IgD-negative memory B cell (primary cell): ENCODE results near the gene ADGRD1. TPM values are rescaled to one million over a fixed set of nuclear protein-coding genes. Genes with fewer than 3 reads are reported as not detected.

Experiments
- H3K27ac Mint-ChIP-seq, 3 donors: one replicate each; pipeline ENCODE4 v1.8.0; 2020 to 2022; ENCODE audit warnings: mild to moderate bottlenecking in 3 of 3, mixed read lengths in 3 of 3, moderate library complexity in 1 of 3
- H3K27me3 Mint-ChIP-seq: one replicate; pipeline ENCODE4 v1.8.0; 2021; ENCODE audit warnings: mixed read lengths
- H3K36me3 Mint-ChIP-seq: one replicate; pipeline ENCODE4 v1.8.0; 2020; ENCODE audit warnings: mild to moderate bottlenecking, mixed read lengths
- H3K4me1 Mint-ChIP-seq, 3 donors: one replicate each; pipeline ENCODE4 v1.8.0; 2020 to 2022; ENCODE audit warnings: mixed read lengths in 3 of 3, mild to moderate bottlenecking in 1 of 3
- H3K4me3 Mint-ChIP-seq, 4 donors: one replicate each; pipeline ENCODE4 v1.8.0; 2020 to 2022; ENCODE audit warnings: mild to moderate bottlenecking in 4 of 4, mixed read lengths in 4 of 4, moderate library complexity in 3 of 4
- H3K9me3 Mint-ChIP-seq, 3 donors: one replicate each; pipeline ENCODE4 v1.8.0; 2020 to 2021; ENCODE audit warnings: mixed read lengths in 3 of 3, mild to moderate bottlenecking in 1 of 3
- polyA plus RNA-seq: library from polyadenylated mRNA; unstranded; fragments of 300-500 nt; fragmentation: Illumina TruSeq; gene quantifications from one replicate; pipeline ENCODE4 v1.2.3, GENCODE V29; 2021

ADGRD1 gene
- polyA plus RNA-seq, 1 donor from 2014 or later, result 0.50 TPM

DNA sequence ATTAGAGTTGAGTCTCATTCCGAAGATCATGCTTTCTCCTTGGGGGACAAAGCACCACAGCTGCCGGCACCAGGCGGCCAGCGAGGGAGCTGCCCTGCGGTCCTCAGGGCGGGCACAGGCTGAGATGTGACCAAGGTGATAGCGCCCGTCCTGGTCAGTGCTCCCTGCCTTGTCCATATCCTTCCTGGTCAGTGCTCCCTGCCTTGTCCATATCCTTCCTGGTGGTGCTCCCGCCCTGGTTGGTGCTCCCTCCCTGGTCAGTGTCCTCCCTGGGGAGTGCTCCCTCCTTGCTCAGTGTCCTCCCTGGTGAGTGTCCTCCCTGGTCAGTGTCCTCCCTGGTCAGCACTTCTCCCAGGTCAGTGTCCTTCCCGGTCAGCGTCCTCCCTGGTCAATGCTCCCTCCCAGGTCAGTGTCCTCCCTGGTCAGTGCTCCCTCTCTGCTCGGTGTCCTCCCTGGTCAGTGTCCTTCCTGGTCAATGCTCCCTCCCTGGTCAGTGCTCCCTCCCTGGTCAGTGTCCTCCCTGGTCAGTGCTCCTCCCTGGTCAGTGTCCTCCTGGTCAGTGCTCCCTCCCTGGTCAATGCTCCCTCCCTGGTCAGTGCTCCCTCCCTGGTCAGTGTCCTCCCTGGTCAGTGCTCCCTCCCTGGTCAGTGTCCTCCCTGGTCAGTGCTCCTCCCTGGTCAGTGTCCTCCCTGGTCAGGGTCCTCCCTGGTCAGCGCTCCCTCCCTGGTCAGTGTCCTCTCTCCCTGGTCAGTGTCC lies 92.2 kb downstream of the ADGRD1 start:
- Mint-ChIP-seq H3K36me3 (no peaks in the 10 kb centered on the region), H3K27me3 (peaks cover 2% of the 10 kb centered on the region), H3K4me1 (peaks cover 0 to 3% (median 0%) of the 10 kb centered on the region in 3 donors), H3K27ac (no peak overlapping the region), H3K9me3 (no peaks in the 10 kb centered on the region), H3K4me3 (no peak overlapping the region)

DNA sequence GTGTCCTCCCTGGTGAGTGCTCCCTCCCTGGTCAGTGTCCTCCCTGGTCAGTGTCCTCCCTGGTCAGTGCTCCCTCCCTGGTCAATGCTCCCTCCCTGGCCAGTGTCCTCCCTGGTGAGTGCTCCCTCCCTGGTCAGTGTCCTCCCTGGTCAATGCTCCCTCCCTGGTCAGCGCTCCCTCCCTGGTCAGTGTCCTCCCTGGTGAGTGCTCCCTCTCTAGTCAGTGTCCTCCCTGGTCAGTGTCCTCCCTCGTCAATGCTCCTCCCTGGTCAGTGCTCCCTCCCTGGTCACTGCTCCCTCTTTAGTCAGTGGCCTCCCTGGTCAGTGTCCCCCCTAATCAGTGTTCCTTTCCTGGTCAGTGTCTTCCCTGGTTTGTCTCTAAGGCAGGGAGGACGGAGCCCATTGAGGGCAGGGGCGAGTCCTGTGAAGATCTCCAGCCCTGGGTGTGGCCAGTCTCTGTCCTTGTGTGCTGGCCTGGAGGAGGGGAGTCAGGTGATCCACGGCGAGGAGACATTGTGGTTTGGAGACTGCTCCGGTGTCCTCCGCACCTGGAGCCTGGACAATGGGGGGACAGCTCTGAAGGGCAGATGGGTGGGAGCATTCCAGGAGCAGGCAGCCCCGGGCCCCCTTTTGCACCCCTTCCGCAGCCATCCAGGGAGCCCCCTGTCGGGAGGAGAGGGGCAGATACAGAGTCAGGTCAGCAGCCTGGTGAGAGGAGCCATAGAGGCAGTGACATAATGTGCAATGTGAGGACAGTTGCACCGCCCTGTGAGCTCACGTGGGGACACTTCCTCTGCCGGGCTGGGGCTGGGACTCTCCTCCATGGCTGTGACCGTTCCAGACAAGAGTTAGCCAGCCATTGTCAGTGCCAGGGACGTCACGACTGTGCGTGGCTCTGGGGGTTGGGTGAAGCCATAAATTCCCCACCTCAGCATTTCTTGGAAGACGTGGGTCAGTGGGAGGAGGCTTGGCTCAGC lies 93.4 kb downstream of the ADGRD1 start:
- H3K27ac Mint-ChIP-seq, result peak overlapping the region in 1 of 3 donors; percentile 59
- H3K4me3 Mint-ChIP-seq, result peak overlapping the region in 1 of 4 donors; percentile 60
- H3K9me3 Mint-ChIP-seq, result no peaks in the 10 kb centered on the region
- peaks cover 0 to 3% (median 0%) of the 10 kb centered on the region in 3 donors for H3K4me1 Mint-ChIP-seq
- H3K27me3 Mint-ChIP-seq, result peaks cover 2% of the 10 kb centered on the region
- H3K36me3 Mint-ChIP-seq, result no peaks in the 10 kb centered on the region

DNA sequence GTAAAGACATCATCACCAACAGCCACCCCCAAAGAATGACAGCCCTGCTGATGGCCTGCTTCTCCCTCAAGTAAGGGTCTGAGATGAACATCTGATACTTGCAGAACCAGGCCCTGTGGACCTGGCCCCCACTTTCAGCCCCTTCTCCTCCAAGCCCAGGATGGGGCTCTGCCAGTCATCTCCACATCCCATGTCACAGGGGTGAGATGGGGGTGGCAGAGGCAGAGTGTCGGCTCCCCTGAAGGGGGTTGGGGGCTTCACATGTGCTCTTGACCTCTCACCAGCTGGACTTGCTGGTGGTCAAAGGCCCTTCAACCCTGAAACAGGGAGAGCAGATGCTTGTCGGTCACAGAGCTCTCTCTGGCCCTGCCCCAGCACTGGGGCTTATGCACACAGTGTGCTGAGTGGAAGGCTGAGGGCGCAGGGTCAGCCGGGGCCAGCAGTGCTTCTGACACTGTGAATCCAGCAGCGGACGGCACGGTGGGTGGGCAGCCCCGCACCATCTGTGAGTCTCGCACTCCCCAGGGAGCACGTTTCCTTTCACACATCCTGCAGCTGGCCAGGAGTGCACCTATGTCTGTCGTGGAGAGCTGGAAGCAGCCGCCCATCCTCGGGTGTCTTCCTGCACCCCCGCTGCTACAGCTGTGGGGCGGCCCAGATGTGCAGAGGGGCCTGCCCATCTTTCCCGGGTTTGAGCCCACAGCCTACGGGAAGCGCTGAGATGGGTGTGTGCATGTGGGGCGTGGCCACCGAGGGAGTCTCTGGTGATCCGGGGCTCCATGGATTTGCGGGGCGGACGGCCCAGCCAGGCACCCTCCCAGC lies 94.3 kb downstream of the ADGRD1 start:
- Mint-ChIP-seq H3K4me3 (no peak overlapping the region), H3K27me3 (peaks cover 2% of the 10 kb centered on the region), H3K9me3 (no peaks in the 10 kb centered on the region), H3K36me3 (no peaks in the 10 kb centered on the region), H3K4me1 (peaks cover 0 to 3% (median 0%) of the 10 kb centered on the region in 3 donors), H3K27ac (no peak overlapping the region)

DNA sequence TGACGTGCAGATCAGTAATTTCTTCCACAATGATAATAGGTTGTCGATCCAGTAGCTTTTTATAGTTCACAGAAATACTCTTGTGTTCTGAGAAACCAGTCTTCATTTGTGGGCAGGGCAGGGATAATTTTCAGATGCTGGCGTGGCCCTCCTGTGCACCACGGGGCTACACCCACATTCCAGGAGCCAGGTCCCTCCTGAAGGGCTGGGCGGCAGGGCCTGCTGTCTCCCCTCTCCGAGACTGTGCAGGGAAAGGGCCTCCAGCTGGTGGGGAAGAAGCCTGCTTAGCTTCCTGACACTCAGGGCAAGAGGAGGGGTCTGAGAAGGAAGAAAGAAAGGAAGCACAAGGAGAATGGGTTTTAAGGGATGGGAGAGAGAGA lies 94.9 kb downstream of the ADGRD1 start:
- Mint-ChIP-seq H3K27ac (no peak overlapping the region), H3K4me3 (no peak overlapping the region), H3K4me1 (peaks cover 0 to 3% (median 0%) of the 10 kb centered on the region in 3 donors), H3K27me3 (peaks cover 2% of the 10 kb centered on the region), H3K9me3 (no peaks in the 10 kb centered on the region), H3K36me3 (no peaks in the 10 kb centered on the region)

DNA sequence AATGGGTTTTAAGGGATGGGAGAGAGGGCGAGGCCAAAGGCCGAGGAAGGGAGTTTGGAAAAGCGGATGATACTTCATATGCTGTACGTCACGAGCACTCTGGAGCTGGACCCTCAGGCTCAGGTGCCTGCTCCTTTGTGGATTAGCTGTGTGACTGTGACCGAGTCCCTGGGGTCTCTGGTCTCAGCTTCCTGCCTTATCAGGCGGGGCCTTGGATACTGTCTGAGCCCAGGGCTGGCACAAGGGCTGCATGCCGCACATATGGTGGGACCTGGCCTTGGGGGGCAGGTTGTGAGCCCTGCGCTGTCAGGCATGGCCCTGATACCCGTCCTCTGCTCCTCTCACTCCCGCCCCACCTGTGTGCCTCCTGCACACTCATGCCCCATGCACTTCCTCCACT lies 95.3 kb downstream of the ADGRD1 start:
- H3K27me3 Mint-ChIP-seq, result peaks cover 2% of the 10 kb centered on the region
- no peaks in the 10 kb centered on the region for H3K36me3 Mint-ChIP-seq
- no peaks in the 10 kb centered on the region for H3K9me3 Mint-ChIP-seq
- peaks cover 0 to 3% (median 0%) of the 10 kb centered on the region in 3 donors for H3K4me1 Mint-ChIP-seq
- no peak overlapping the region for H3K4me3 Mint-ChIP-seq
- no peak overlapping the region for H3K27ac Mint-ChIP-seq

- H3K36me3 Mint-ChIP-seq, result no peaks in the 10 kb centered on the region
- H3K4me3 Mint-ChIP-seq, result no peak overlapping the region
- H3K27ac Mint-ChIP-seq, result no peak overlapping the region
- peaks cover 0 to 3% (median 0%) of the 10 kb centered on the region in 3 donors for H3K4me1 Mint-ChIP-seq
- H3K9me3 Mint-ChIP-seq, result no peaks in the 10 kb centered on the region
- H3K27me3 Mint-ChIP-seq, result peaks cover 2% of the 10 kb centered on the region
Measured at GRCh38 chr12:131049549-131050339, 96.0 kb downstream of the ADGRD1 start.

DNA sequence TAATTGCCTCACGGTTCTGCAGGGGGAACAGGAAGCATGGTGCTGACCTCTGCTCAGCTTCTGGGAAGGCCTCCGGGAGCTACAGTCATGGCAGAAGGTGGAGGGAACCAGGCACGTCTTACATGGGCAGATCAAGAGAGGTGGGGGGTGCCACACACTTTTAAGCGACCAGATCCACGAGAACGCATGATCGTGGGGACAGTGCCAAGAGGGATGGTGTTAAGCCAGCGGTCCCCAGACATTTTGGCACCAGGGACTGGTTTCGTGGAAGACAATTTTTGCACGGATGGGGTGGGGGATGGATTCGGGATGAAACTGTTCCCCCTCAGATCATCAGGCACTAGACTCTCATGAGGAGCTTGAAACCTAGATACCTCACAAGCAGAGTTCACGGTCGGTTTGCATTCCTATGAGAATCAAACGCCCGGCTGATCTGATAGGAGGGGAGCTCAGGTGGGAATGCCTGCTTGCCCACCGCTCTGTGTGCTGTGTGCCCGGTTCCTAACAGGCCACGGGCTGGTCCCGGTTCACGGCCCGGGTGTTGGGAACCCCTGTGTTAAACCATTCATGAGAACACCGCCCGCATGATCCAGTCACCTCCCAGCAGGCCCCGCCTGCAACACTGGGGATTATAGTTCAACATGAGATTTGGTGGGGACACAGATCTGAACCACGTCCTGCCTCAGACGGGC lies 96.9 kb downstream of the ADGRD1 start:
- no peak overlapping the region for H3K4me3 Mint-ChIP-seq
- H3K4me1 Mint-ChIP-seq, result peaks cover 0 to 3% (median 0%) of the 10 kb centered on the region in 3 donors
- H3K9me3 Mint-ChIP-seq, result no peaks in the 10 kb centered on the region
- peaks cover 5% of the 10 kb centered on the region for H3K27me3 Mint-ChIP-seq
- no peak overlapping the region for H3K27ac Mint-ChIP-seq
- no peaks in the 10 kb centered on the region for H3K36me3 Mint-ChIP-seq

- H3K9me3 Mint-ChIP-seq, result no peaks in the 10 kb centered on the region
- no peak overlapping the region for H3K4me3 Mint-ChIP-seq
- no peak overlapping the region for H3K27ac Mint-ChIP-seq
- H3K36me3 Mint-ChIP-seq, result no peaks in the 10 kb centered on the region
- peaks cover 5% of the 10 kb centered on the region for H3K27me3 Mint-ChIP-seq
- H3K4me1 Mint-ChIP-seq, result peaks cover 0 to 3% (median 0%) of the 10 kb centered on the region in 3 donors
Measured at GRCh38 chr12:131051155-131051473, 97.4 kb downstream of the ADGRD1 start.

- Mint-ChIP-seq H3K4me3 (no peak overlapping the region), H3K27me3 (peaks cover 5% of the 10 kb centered on the region), H3K36me3 (no peaks in the 10 kb centered on the region), H3K27ac (no peak overlapping the region), H3K9me3 (no peaks in the 10 kb centered on the region), H3K4me1 (peaks cover 0 to 3% (median 0%) of the 10 kb centered on the region in 3 donors)
Measured at GRCh38 chr12:131052063-131052781, 98.5 kb downstream of the ADGRD1 start.

DNA sequence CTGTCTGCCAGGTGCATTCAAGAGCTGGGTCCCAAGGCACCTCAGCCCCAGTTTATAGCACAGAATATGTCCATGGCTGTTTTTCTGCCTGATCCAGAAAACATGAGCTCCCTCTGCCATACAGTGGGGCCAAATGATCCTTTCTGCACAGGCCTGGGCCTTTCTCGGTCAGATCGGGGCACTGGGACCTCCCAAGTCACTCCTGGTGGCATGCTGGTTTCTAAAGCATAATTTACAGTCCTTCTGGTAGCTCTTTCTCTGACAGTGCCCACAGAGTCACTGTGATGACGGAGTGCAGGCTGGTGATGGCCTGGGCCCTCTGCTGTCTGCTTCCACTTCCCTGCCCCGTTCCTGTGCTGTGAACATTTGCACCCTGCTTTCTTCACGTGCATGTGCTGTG lies 99.2 kb downstream of the ADGRD1 start:
- H3K36me3 Mint-ChIP-seq, result no peaks in the 10 kb centered on the region
- no peak overlapping the region for H3K4me3 Mint-ChIP-seq
- H3K9me3 Mint-ChIP-seq, result no peaks in the 10 kb centered on the region
- H3K4me1 Mint-ChIP-seq, result no peaks in the 10 kb centered on the region
- H3K27me3 Mint-ChIP-seq, result peaks cover 8% of the 10 kb centered on the region
- no peak overlapping the region for H3K27ac Mint-ChIP-seq

DNA sequence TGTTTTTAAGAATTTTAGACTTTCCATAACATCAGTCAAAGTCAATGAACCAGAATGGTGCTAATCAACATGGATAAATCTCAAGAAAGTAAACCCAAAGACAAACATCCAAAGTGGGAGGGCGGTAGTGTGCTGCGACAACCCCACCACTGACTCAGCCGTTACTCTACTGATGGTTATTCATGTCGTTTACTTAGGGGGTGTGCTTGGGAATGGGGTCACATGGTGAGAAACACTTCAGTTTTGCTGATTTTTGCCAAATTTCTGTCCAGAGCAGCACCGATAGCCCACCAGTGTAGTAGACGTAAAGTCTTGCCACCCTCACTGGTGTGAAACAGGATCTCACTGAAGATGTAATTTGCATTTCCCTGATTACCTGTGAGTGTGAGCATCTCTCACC lies 99.9 kb downstream of the ADGRD1 start:
- H3K36me3 Mint-ChIP-seq, result no peaks in the 10 kb centered on the region
- H3K9me3 Mint-ChIP-seq, result no peaks in the 10 kb centered on the region
- H3K27ac Mint-ChIP-seq, result no peak overlapping the region
- no peaks in the 10 kb centered on the region for H3K4me1 Mint-ChIP-seq
- H3K27me3 Mint-ChIP-seq, result peaks cover 11% of the 10 kb centered on the region
- H3K4me3 Mint-ChIP-seq, result no peak overlapping the region

DNA sequence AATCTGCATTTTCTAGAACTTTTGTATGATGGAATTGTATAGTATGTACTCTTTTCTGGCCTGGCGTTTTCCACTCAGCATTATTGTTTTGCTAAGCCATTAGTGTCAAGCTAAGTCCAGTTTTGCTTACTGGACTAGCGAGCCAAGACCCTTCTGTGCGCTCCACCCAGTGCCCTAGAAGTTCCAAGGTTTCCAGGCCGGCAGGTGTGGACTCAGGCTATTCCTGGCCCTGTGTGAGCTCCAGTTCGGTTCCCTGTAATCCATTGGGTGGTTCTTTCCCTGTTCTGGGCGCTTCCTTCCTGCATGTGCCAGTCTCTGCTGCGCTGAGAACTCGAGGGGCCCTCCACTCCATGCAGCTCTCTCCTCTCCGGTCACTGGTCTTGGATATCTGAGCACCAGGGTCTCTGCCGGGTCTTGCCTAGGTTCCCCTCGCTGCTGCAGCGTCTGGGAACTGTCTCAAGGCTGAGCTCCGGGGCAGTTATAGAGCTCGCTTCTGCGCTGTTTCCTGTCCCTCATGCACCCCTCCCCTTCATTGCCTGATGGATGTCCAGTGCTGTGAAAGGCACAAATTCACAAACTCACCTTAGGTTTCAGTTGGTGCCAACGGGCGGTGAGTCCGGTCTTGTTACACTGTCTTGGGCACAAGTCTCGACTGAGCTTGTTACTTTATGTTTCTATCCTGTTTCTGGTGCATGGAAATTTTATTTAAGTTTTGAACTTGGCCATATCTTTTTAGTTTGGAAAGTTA lies 100.8 kb downstream of the ADGRD1 start:
- peaks cover 16% of the 10 kb centered on the region for H3K27me3 Mint-ChIP-seq
- H3K4me1 Mint-ChIP-seq, result no peaks in the 10 kb centered on the region
- H3K27ac Mint-ChIP-seq, result no peak overlapping the region
- no peaks in the 10 kb centered on the region for H3K9me3 Mint-ChIP-seq
- no peak overlapping the region for H3K4me3 Mint-ChIP-seq
- no peaks in the 10 kb centered on the region for H3K36me3 Mint-ChIP-seq

DNA sequence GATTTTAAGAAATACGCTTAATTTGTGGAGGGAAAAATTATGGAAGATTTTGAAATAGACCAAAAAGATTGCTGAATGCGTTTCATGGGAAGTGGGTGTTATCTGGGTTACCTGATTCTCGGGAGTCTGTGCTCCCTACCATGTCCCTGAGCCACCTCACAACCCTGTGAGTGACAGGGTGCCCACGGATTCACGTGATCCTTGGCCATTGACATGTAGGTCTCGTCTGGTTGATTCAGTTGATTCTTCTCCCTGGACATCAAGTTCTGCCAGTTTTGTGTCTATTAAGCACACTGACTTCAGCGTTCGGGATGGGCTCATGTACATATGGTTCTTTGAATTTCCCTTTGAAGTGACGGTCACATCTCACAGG lies 101.4 kb downstream of the ADGRD1 start:
- H3K36me3 Mint-ChIP-seq, result no peaks in the 10 kb centered on the region
- no peaks in the 10 kb centered on the region for H3K9me3 Mint-ChIP-seq
- no peak overlapping the region for H3K4me3 Mint-ChIP-seq
- H3K27me3 Mint-ChIP-seq, result peaks cover 16% of the 10 kb centered on the region
- H3K4me1 Mint-ChIP-seq, result no peaks in the 10 kb centered on the region
- H3K27ac Mint-ChIP-seq, result no peak overlapping the region
